Thyroid gland (tissue), 4 donors: Measurements from ENCODE around the gene ECSCR.
"Not testable (repeated sequence)": the region's sequence is repeated elsewhere in the genome, so short reads cannot be mapped to it uniquely, and the experiment has no call there.

Source experiments
- CTCF ChIP-seq, 6 experiments: fragments of 200-600 bp in 3 of 6; fragments of 450-650 bp in 3 of 6; sonication (generic) in 3 of 6; IDR thresholded peaks; one replicate each; pipeline ENCODE4 v1.5.1; 2016 to 2019; ENCODE audit warnings: antibody characterized with exemption in 6 of 6, mild to moderate bottlenecking in 2 of 6, inconsistent platforms in 1 of 6, moderate library complexity in 1 of 6
- POLR2A ChIP-seq, 2 donors: fragments of 450-650 bp; IDR thresholded peaks; one replicate each; pipeline ENCODE4 v1.6.1; 2017; ENCODE audit warnings: antibody characterized with exemption in 2 of 2, mild to moderate bottlenecking in 2 of 2, moderate library complexity in 1 of 2

DNA sequence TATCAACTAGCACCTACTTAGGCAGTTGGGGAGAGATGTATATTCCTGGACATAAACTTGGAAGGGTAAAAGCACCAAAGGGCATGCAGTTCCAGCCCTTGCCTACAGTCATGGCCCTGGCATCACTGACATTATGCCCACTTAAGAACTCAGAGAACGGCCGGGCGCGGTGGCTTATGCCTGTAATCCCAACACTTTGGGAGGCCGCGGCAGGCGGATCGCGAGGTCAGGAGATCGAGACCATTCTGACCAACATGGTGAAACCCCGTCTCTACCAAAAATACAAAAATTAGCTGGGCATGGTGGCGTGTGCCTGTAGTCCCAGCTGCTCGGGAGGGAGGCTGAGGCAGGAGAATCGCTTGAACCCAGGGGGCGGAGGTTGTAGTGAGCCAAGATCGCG is 22.1 kb downstream of the ECSCR start:
- not testable (repeated sequence) for TF ChIP-seq CTCF, POLR2A (IDR thresholded peaks at IDR 0.05)
